ENCODE results near the gene PCBP3.
A peak's percentile ranks its signal among the peaks of the same experiment; 100 is the strongest.
"Not testable (repeated sequence)": the region's sequence is repeated elsewhere in the genome, so short reads cannot be mapped to it uniquely, and the experiment has no call there.

The PCBP3 gene

GRCh38 chr21:45811136-45811535 is 167.6 kb downstream of the PCBP3 start:
- DNase-seq: no peak

- not testable (repeated sequence) for DNase-seq
These were observed 170.8 kb downstream of the PCBP3 start for GRCh38 chr21:45814210-45814940.

GRCh38 chr21:45815781-45816180 is 172.3 kb downstream of the PCBP3 start:
- DNase-seq: not testable (repeated sequence)

DNA sequence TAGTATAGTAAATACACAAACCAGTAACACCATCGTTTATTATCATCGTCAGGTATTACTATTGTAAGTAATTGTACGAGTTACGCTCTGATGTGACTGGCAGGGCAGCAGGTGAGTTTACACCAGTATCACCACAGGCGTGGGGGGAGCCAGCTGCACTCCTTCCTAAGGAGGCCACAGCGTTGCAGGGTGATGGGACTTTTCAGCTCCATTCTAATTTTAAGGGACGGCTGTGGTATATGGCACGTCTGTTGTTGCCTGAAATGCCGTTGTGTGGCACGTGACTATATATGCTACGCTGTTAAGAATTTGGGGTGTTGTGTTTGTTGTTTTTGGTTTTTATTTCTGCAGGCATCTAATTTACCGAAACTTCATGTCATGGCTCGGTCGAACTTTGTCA is 173.3 kb downstream of the PCBP3 start:
- no peak for DNase-seq

- no peak for DNase-seq
These were observed 173.8 kb downstream of the PCBP3 start for GRCh38 chr21:45817345-45817744.

DNA sequence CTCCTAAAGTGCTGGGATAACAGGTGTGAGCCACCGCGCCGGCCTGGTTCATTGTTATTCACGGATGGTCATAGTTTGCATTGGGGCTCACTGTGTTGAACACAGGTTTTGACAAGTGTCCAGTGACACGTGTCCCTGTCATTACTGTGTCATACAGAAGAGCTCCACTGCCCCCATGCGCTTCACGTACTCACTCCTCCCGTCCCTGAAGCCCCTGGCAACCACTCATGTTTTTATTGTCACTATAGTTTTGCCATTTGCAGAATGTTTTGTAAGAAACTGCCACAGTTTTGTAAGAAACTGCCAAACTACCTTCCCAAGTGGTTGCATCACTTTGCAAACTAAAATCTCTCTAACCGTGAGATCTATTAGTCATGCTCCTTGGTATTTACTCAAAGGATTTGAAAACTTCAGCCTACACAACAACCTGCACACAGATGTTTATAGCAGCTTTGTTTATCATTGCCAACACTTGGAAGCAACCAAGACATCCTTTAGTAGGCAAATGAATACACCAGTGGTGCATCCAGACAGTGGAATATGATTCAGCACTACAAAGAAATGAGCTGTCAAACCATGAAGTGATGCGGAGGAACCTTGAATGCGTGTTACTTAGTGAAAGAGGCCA is 174.9 kb downstream of the PCBP3 start:
- peak; percentile 68 for DNase-seq

DNA sequence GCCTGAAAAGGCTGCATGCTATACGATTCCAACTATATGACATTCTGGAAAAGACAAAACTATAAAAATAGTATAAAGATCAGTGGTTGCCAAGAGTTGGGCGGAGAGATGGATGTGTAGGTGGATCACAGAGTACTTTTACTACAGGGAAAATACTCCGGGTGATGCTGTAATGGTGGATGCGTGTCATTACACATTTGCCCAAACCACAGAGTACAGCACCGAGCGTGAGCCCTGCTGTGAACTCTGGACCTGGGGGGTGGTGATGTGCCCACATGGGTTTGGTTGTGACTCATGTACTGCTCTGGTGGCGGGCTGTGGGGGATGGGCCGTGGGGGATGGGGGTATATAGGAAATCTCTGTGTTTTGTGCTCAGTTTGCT is 175.4 kb downstream of the PCBP3 start:
- peak; percentile 80 for DNase-seq

- DNase-seq: no peak
These were observed 176.1 kb downstream of the PCBP3 start for GRCh38 chr21:45819478-45820170.

GRCh38 chr21:45820171-45821091 is 176.9 kb downstream of the PCBP3 start:
- peak; percentile 89 for DNase-seq

DNA sequence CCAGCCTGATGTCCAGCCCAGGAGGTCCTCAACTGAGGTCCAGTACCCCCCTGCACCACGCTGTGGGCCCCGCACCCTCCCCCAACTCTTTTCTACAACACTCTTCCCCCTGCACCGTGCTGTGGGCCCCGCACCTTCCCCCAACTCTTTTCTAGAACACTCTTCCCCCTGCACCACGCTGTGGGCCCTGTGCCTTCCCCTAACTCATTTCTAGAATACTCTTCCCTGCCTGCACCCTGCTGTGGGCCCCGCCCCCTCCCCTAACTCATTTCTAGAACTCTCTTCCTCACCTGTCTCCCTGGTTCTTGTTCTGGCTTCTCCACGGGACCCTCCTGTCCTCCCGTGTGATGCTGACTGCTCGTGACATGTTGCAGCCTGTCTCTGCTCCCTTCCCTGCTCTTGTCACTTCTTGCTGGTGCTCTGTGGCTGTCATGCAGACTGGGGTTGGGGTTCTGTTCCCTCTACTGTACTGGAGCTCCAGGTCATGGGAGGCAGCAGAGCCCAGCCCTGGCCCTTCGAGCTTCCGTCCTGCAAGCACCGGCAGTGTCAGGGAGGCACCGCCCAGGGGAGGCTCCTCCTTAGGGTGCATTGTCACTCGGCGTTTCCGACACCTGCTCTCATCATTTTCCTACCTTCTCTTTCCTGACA is 177.9 kb downstream of the PCBP3 start:
- DNase-seq: no peak

DNA sequence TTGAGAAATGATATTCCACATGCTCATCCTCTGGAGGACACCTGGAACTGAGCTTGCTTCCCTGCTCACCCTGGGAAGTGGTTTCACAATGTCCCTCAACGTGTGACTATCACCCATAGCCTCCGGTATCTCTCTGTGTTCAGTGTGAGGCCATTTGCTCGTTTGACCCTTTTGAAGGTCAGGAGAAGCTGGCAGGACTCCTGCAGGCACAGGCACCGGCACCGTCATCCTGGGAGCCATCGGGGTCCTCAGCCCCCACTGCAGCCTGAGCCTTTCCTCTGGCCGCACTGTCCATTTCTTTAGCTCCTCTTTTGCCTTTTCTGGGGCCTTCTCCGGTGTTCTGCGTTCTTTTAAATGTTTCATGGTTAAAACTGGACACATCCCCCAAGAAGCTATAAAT is 178.5 kb downstream of the PCBP3 start:
- DNase-seq: no peak

DNA sequence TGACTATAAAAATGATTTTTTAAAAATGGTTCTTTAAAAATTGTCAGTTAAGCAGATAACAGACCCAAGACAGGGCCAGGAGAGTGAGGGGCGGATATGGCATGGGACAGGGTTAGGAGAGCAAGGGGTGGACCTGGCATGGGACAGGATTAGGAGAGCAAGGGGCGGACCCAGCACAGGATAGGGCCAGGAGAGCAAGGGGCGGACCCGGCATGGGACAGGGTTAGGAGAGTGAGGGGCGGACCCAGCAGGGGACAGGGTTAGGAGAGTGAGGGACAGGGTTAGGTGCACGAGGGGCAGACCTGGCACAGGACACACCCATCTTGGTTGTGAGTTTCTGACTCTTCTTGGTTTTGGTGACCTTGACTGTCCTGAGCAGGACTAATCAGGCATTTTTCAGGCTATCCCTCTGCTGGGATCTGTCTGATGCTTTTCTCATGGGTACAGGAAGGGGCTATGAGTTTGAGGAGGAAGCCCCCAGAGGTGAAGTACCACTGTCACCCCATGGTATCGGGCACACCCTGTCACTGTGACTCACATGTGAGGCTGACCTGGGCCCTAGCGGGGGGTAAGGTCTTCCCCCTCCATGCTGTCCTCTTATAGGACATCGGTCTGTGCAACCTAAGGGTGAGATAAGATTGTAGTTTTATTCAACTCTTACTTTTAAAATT is 179.0 kb downstream of the PCBP3 start:
- DNase-seq: no peak

GRCh38 chr21:45823100-45823681 is 179.7 kb downstream of the PCBP3 start:
- no peak for DNase-seq

- DNase-seq: no peak
These were observed 181.2 kb downstream of the PCBP3 start for GRCh38 chr21:45824546-45825215.

GRCh38 chr21:45825219-45825618 is 181.7 kb downstream of the PCBP3 start:
- DNase-seq: no peak

GRCh38 chr21:45826676-45827301 is 183.3 kb downstream of the PCBP3 start:
- DNase-seq: no peak

DNA sequence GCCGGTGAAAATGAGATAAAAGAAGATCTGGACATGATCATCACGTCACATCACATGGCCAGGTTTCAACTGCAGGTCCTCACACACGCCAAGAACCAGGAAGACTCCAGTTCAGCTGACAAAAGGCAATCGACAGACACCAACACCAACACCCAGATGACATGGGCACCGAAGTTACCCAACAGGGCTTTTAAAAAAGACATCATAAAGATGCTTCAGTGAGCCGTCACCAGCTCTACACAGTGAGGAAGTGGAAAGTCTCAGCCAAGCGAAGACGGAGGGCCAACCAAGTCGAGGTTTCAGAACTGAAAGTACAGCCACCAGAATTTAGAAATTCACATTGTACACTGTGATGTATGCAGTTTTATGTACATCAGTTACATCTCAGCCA is 183.8 kb downstream of the PCBP3 start:
- DNase-seq: no peak

DNA sequence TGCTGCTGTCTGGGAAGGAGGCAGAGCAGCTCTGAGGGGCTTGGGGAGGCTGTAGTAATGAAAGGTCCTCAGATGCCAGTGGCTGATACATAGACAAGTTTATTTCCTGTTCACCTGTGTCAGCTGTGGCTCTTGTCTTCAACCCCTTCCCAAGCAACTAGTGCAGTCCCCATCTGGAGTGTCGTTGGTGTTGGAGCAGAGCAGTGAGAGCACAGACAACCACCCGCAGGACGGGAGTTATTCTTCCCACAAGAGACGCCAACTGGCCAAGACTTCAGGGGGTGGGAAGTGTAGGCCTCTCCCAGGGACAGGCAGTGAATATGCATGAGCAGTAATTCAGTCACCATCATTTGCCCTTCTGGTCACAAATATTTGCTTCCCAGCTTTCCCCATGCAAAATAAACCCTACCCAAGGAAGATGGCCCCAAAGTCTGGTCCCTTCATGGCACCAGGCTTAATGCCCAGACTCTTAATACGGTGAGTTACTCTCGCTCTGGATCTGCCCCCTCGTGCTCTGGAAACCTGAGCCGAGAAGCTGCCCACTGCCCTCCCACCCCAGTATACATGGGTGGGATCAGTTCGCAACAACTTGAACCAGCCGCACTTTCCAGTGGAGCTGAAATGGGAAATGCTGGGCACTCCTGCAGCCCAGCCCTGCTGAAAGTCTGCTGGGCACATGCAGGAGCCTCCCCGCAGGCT is 184.5 kb downstream of the PCBP3 start:
- DNase-seq: no peak
